ENCODE measurements around the gene PVR.

PVR gene

GRCh38 chr19:44677019-44677811 lies 33.5 kb downstream of the PVR start (continued):
- TF ChIP-seq ZNF518A (tag by site-specific recombination; conservative IDR thresholded peaks at IDR 0.05; ENCODE audit: low read depth) (0 out of 2 replicates have a peak, but pooled peaks have one; percentile 15), ZNF677 (tag by site-specific recombination; IDR thresholded peaks at IDR 0.05) (no peak), ZNF169 (tag by site-specific recombination; IDR thresholded peaks at IDR 0.05) (0 out of 2 replicates have a peak, but pooled peaks have one; percentile 77), ZNF548 (tag by site-specific recombination; IDR thresholded peaks at IDR 0.05) (no peak), ZNF366 (tag by site-specific recombination; conservative IDR thresholded peaks at IDR 0.05) (peak; percentile 87), SP2 (tag by site-specific recombination; IDR thresholded peaks at IDR 0.05) (peak; percentile 44), ZBTB10 (tag by site-specific recombination; IDR thresholded peaks at IDR 0.05) (no peak), ZXDB (tag by site-specific recombination; IDR thresholded peaks at IDR 0.05) (peak; percentile 60), ZBTB21 (tag by site-specific recombination; IDR thresholded peaks at IDR 0.05) (peak; percentile 18; the same call in 1 of the 2 replicates)

GRCh38 chr19:44680536-44680935 lies 36.8 kb downstream of the PVR start:
- Histone ChIP-seq H3K9me3 (ENCODE audit: control insufficient read depth, insufficient read depth, low read depth, low read length) (no peaks in the 10 kb centered on the region), H3K4me3 (ENCODE audit: low read depth, low read length) (no peak overlapping the region), H3K4me1 (ENCODE audit: control insufficient read depth, insufficient read depth, low read length) (0 out of 2 replicates have a peak, but pooled peaks cover 5% of the 10 kb centered on the region), H3K27ac (ENCODE audit: extremely low read depth, low read depth, low read length) (no peak overlapping the region), H3K36me3 (ENCODE audit: control insufficient read depth in 2 of 2, insufficient read depth in 1 of 2, low read length in 2 of 2) (peaks cover 0 to 7% of the 10 kb centered on the region in 2 experiments; a peak in 1 of 3 replicates)
- POLR2A ChIA-PET = no interaction called here
- no peak for TF ChIP-seq KLF9 (tag by site-specific recombination; IDR thresholded peaks at IDR 0.05; ENCODE audit: low read depth)
- peak; percentile 75 for TF ChIP-seq ZNF16 (tag by site-specific recombination; IDR thresholded peaks at IDR 0.05; ENCODE audit: low read depth)
- CTCF ChIA-PET = interaction anchor here (0.6 to 1.2 kb wide), 3 partner anchors 23 to 110 kb away, joined by 3 to 6 read pairs (median 3); no protein-coding TSS in a partner anchor

- 0 out of 2 replicates have a peak, but pooled peaks cover 3% of the 10 kb centered on the region for H3K4me1 ChIP-seq (ENCODE audit: control insufficient read depth, insufficient read depth, low read length)
- H3K9me3 ChIP-seq (ENCODE audit: control insufficient read depth, insufficient read depth, low read depth, low read length) = no peaks in the 10 kb centered on the region
- peaks cover 0 to 7% of the 10 kb centered on the region in 2 experiments; a peak in 1 of 3 replicates for H3K36me3 ChIP-seq (ENCODE audit: control insufficient read depth in 2 of 2, insufficient read depth in 1 of 2, low read length in 2 of 2)
- ChIA-PET CTCF (interaction anchor here (0.7 to 1.0 kb wide), 2 partner anchors 41 to 105 kb away, joined by 3 read pairs; no protein-coding TSS in a partner anchor), POLR2A (interaction anchor here (0.6 kb wide), 1 partner anchor 72 kb away, joined by 3 read pairs; no protein-coding TSS in a partner anchor)
- H3K27ac ChIP-seq (ENCODE audit: extremely low read depth, low read depth, low read length) = no peak overlapping the region
- H3K4me3 ChIP-seq (ENCODE audit: low read depth, low read length) = no peak overlapping the region
- no peak for TF ChIP-seq ZNF623 (tag by site-specific recombination; IDR thresholded peaks at IDR 0.05)
- TF ChIP-seq FEZF1 (tag by site-specific recombination; IDR thresholded peaks at IDR 0.05) = no peak
- no peak for TF ChIP-seq ZBTB8A (tag by site-specific recombination; IDR thresholded peaks at IDR 0.05)
- no peak for TF ChIP-seq ZNF121 (tag by site-specific recombination; IDR thresholded peaks at IDR 0.05)
- TF ChIP-seq ZNF274 (IDR thresholded peaks at IDR 0.05; ENCODE audit: low read length) = no peak
- no peak for TF ChIP-seq ZNF274 (tag by site-specific recombination; IDR thresholded peaks at IDR 0.05; ENCODE audit: borderline replicate concordance)
- TF ChIP-seq ZNF132 (tag by site-specific recombination; IDR thresholded peaks at IDR 0.05; ENCODE audit: borderline replicate concordance) = no peak
- no peak for TF ChIP-seq ZNF391 (tag by site-specific recombination; IDR thresholded peaks at IDR 0.05; ENCODE audit: borderline replicate concordance, low read depth)
- no peak for TF ChIP-seq ZSCAN30 (tag by site-specific recombination; IDR thresholded peaks at IDR 0.05)
- no peak for TF ChIP-seq ZFP69B (tag by site-specific recombination; IDR thresholded peaks at IDR 0.05)
- TF ChIP-seq ZNF701 (tag by site-specific recombination; IDR thresholded peaks at IDR 0.05) = no peak
- no peak for TF ChIP-seq ZNF184 (tag by site-specific recombination; IDR thresholded peaks at IDR 0.05)
- no peak for TF ChIP-seq EGR2 (tag by site-specific recombination; IDR thresholded peaks at IDR 0.05; ENCODE audit: low read depth)
- no peak for TF ChIP-seq ZNF146 (tag by site-specific recombination; IDR thresholded peaks at IDR 0.05)
Measured at GRCh38 chr19:44681992-44682790, 38.5 kb downstream of the PVR start.

All from HEK293 (cell line).